Loucy (cell line): ENCODE data around the gene CLIC6.

Source experiments
- EZH2phosphoT487 ChIP-seq: fragments of 200-600 bp; IDR thresholded peaks from 2 replicates; pipeline ENCODE4 v1.6.1; 2018; ENCODE audit warnings: antibody characterized with exemption, mild to moderate bottlenecking, moderate library complexity, borderline replicate concordance
- TF ChIP-seq, protein P1 (sequence below): fragments of 200-600 bp; sonication (generic); conservative IDR thresholded peaks from 2 replicates; pipeline ENCODE4 v1.5.1; 2014; ENCODE audit warnings: mild to moderate bottlenecking, antibody characterized with exemption, low read length

DNA sequence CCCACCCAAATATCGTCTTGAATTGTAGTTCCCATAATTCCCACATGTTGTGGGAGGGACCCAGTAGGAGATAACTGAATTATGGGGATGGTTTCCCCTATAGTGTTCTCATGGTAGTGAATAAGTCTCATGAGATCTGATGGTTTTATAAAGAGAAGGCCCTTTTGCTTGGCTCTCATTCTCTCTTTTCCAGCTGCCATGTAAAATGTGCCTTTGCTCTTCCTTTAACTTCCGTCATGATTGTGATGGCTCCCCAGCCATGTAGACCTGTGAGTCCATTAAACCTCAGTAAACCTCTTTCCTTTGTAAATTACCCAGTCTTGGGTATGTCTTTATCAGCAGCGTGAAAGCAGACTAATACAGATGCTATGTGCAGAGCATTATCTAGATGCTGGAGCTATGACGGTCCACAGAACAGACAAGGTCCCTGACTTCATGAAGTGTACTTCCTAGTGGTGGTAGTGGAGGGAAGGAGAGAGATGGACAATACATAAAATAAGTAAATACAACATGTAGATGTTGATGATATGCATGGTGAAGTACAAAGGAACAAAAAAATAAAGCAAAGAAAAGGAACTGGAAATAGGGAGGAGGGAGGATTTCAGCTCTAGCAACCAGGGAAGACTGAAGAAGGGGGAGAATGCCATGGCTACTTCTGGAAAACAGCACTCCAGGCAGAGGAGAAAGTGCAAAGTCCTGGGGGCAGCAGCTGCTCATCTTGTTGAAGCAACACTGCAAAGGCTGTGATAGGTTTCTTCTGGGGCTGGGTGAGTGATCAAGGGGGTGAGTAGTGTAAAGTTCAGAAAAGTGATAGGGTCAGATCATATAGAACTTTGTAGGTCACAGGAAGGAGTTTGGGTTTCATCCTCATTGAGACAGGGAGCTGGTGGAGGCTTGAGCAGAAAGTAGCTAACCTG is 47.1 kb upstream of the CLIC6 start:
- TF ChIP-seq, protein P1, sequence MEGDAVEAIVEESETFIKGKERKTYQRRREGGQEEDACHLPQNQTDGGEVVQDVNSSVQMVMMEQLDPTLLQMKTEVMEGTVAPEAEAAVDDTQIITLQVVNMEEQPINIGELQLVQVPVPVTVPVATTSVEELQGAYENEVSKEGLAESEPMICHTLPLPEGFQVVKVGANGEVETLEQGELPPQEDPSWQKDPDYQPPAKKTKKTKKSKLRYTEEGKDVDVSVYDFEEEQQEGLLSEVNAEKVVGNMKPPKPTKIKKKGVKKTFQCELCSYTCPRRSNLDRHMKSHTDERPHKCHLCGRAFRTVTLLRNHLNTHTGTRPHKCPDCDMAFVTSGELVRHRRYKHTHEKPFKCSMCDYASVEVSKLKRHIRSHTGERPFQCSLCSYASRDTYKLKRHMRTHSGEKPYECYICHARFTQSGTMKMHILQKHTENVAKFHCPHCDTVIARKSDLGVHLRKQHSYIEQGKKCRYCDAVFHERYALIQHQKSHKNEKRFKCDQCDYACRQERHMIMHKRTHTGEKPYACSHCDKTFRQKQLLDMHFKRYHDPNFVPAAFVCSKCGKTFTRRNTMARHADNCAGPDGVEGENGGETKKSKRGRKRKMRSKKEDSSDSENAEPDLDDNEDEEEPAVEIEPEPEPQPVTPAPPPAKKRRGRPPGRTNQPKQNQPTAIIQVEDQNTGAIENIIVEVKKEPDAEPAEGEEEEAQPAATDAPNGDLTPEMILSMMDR, result no peak
- TF ChIP-seq EZH2phosphoT487, result no peak
